DMS114 treated with DMSO at 0.1 percent for 48 hours (cell line): ENCODE data around the gene SNAI1.
"Not testable (repeated sequence)": the region's sequence is repeated elsewhere in the genome, so short reads cannot be mapped to it uniquely, and the experiment has no call there.

Experiments
- DNase-seq: peaks from one replicate; lab custom pipeline; 2025; ENCODE audit not compliant: unreplicated experiment; lab: John Stamatoyannopoulos, UW

The SNAI1 gene

GRCh38 chr20:49982346-49983122, at the start of gene SNAI1:
SNAI1 (plus strand) TSS chr20:49982980; CDS start chr20:49983060, 80 bp downstream.
- DNase-seq = peak; percentile 90

DNA sequence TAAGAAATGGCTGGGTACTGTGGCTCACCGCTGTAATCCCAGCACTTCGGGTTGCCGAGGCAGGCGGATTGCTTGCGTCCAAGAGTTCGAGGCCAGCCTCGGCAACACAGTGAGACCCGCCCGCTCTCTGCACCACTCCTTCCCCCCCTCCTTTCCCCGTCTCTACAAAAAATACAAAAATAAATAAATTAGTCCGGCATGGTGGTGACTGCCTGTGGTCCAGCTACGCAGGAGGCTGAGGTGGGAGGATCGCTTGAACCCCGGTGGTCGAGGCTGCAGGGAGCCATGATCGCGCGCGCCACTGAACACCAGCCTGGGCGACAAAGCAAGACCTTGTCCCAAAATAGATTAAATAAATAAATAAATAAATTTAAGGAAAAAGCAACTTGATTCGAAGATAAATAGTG, 47.0 kb upstream of the SNAI1 start:
- no peak for DNase-seq

- DNase-seq = peak; percentile 96
Observed at GRCh38 chr20:49936153-49937026, 46.4 kb upstream of the SNAI1 start, which contains the start of gene RNF114. RNF114 (plus strand) TSS chr20:49936397; CDS start chr20:49936413, 16 bp downstream.

DNA sequence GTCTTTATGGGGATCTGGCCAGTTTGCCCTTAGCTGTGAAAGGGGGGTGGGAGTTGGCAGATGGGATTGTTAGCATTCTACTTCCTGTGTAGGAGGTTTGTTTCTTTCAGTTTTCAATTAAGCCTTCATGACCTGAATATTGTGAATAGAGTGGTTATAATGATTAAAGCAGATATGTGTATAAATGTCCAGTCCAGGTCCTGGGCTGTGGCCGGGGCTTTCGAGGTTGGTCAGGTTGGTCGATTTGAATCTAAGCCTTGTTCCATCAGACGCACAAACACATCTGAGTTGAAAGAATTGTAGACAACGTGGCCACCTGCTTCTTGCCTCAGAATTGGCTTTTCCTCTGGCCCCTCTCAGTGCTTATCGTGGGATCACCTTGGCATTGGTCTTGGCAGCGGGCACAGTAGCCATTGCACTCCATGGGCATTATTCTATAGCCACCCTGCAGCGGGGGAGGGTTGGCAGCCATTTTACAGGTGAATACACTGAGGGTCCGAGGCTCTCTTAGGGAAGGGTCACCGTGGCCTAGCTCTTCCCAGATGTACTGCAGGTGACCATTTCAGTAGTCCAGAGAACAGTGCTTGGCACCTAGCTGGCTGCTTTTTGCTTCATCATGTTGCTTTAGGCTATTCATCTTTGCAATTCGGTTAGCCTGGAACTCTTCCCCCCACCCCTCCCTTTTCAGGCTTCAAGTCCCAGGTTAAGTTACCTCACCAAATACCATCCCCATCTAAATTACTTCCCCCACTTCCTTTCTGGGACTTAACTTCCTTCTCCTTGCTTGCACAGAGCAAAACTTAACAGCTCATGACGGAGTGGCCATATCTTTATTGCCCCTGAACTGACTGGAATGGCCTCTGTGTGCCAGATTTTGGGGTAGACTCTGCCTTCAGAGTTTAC, 45.5 kb upstream of the SNAI1 start:
- DNase-seq = no peak

- no peak for DNase-seq
Observed at GRCh38 chr20:49938173-49939163, 44.3 kb upstream of the SNAI1 start.

GRCh38 chr20:49941456-49941855, 41.3 kb upstream of the SNAI1 start:
- no peak for DNase-seq

- DNase-seq = no peak
Observed at GRCh38 chr20:49942303-49942702, 40.5 kb upstream of the SNAI1 start.

GRCh38 chr20:49942942-49943341, 39.8 kb upstream of the SNAI1 start:
- no peak for DNase-seq

DNA sequence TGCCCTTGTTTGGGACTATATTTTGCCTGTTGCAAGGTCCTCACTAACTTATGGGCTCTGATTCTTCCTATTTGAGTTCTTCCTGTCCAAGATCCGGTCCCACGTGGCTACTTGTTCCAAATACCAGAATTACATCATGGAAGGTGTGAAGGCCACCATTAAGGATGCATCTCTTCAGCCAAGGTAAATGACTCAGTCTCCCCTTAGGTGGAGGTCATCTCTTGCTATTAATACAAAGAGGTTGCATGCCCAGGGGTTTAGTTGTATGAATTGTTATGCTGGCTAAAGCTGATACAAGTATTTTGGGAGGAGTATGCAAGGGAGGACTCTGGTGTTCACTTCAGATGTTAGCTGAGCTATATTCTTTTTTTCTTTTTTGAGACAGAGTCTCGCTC, 37.5 kb upstream of the SNAI1 start:
- no peak for DNase-seq

- DNase-seq = no peak
Observed at GRCh38 chr20:49945701-49946477, 36.9 kb upstream of the SNAI1 start.

DNA sequence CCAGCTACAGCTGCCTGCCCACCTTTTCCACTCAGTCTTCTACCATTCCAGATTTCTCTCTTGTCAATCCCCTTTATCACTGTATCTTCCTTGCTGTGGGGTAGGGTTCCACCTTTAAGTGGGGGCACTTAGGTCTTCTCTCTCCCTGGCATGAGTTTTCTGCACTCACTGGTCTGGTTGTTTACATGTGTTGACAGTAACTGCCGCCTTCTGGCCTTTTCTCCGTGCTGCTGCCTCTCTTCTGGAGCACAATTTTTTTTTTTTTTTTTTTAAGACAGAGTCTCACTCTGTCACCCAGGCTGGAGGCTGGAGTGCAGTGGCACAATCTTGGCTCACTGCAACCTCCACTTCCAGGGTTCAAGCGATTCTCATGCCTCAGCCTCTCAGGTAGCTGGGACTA, 34.6 kb upstream of the SNAI1 start:
- DNase-seq = no peak

DNA sequence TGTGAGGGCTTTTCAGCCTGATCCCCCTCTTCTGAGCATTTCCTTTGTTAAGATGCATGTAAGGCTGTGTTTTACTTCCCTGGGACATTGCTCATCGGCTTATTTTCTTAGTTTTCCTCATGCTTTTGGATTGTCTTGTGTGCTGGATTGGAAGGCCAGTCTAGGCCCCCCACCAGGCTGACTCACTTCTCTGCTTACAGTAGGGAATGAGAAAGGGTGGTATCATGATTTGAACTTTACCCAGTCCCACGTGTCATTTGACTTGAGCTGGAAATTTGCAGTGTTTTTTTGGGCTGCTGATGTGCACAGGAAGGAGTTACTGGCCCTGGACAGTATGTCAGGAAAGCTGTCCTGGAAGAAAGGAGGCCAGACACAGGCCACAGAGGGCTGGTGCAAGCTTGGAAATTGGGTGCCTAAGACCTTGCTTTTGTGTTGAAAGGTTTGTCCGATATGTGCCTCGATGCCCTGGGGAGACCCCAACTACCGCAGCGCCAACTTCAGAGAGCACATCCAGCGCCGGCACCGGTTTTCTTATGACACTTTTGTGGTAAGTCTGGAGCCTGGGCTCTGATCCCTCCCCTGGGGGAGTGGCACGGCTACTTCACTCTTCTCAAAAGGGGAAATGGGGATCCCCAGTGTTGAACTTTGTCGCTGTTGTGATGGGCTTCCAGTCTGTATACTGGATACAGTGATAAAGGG, 33.8 kb upstream of the SNAI1 start:
- no peak for DNase-seq

DNA sequence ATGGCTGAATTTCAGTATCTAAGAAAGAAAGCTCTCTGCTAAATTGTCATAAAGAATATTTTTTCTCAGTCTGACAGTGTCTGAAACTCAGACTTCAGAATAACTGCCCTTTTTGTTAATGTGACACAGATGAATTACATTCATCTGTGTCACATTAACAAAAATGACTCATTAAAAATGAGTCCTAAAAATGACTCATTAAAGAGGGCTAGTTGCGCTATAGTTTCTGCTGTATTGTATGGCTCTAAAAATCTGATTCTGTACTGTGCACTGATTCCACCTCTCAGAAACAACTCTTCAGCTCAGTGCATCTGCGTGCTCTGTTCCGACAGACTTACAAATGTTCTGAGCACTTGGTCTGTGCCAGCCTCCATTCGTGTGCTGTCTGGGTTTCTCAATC, 31.6 kb upstream of the SNAI1 start:
- no peak for DNase-seq

DNA sequence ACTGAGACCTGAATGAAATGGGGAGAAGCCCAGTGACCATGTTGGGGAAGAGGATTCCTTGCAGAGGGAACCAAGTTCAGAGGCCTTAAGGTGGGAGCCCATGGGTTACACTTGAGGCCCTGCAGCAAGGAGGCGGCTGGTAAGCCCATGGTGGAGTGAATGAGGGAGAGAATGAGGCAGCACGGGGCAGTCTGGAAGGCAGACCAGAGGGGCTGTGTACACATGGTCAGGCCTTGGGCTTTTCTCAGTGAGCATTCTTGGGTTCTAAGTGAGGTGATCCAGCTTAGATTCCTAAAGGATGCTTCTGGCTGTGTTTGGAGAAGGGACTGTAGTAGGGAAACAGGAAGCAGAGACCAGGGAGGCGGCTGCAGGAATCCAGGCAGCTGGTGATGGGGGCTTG, 27.6 kb upstream of the SNAI1 start:
- DNase-seq = no peak

GRCh38 chr20:49955830-49956396, 26.9 kb upstream of the SNAI1 start:
- not testable (repeated sequence) for DNase-seq

DNA sequence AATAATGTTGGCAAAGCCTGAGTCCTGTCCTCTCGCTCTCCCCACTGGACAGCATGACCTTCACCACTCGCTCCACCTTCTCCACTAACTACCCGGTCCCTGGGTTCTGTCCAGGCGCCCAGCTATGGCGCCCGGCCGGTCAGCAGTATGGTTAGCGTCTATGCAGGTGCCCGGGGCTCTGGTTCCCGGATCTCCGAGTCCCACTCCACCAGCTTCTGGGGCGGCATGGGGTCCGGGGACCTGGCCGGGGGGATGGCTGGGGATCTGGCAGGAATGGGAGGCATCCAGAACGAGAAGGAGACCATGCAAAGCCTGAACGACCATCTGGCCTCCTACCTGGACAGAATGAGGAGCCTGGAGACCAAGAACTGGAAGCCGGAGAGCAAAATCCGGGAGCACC, 26.1 kb upstream of the SNAI1 start:
- DNase-seq = no peak

GRCh38 chr20:49957089-49957938, 25.5 kb upstream of the SNAI1 start:
- DNase-seq = not testable (repeated sequence)
